HPDE6-E6E7 (cell line): Measurements from ENCODE around the gene CDRT15L2.
"Not testable (repeated sequence)": the region's sequence is repeated elsewhere in the genome, so short reads cannot be mapped to it uniquely, and the experiment has no call there.

Experiments used
- DNase-seq: peaks from one replicate; pipeline ENCODE4 v3.0.0; 2011; ENCODE audit warnings: missing footprints; ENCODE audit errors: extremely low spot score

CDRT15L2 gene

DNA sequence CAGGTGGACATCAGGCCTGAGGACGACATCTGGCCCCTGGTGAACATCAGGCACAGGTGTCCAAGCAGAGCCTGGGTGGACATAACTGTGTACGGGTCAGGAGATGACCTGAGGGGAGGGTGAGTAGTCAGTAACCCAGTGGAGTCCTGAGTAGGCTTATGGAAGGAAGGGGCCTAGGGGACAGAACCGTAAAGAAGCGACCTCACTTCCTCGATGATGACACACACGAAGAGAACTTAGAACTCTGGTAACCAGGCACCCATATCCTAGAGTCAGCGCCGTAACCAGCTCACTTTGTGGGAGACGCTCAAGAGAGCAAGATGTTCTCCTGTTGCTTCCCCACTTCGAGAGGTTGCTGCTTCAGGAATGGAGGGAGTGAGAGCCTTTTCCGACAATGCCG is at the start of gene CDRT15L2:
TSS of gene CDRT15L2 (plus strand) at position 301 of the 400 bp plus-strand sequence. CDS start at position 321, 20 bp downstream.
- not testable (repeated sequence) for DNase-seq

DNA sequence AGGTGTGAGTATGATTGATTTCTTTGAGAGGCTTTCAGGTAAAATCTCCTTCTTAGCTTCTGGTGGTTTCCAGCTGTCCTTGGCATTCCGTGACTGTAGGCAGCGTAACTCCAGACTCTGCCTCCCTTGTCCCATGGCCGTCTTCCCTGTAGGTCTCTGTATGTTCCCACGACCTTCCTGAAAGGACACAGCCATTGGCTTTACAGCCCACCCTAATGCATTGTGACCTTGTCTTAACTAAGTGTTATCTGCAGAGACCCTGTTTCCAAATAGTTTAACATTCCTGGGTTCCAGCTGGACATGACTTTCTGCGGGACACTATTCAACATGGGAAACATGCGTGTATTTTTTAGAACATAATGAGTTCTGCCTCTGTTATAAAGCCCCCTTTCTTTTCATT is 49.4 kb upstream of the CDRT15L2 start:
- not testable (repeated sequence) for DNase-seq

DNA sequence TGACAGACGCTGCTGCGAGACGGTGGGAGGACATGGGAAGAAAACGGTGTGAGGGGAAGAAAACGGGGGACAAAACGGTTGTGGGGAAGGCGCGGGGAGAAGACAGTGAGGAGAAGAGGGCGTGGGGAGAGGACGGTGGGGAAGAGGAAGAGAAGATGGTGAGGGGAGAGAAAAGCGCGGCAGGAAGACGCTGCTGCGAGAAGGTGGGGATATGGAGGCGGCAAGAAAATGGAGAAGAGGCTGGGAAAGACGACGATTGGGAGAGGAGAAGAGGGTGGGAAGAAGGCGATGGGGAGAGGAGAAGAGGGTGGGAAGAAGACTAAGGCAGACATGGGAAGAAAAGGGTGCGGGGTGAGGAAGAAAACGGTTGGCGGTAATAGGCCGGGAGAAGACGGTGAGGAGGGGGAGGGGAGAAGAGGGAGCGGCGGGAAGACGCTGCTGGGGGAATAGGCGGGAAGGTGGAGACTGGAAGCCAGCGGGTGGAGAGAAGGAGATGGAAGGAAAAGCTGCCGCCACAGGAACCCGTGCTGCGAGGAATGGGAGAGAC is 46.9 kb upstream of the CDRT15L2 start:
- not testable (repeated sequence) for DNase-seq

DNA sequence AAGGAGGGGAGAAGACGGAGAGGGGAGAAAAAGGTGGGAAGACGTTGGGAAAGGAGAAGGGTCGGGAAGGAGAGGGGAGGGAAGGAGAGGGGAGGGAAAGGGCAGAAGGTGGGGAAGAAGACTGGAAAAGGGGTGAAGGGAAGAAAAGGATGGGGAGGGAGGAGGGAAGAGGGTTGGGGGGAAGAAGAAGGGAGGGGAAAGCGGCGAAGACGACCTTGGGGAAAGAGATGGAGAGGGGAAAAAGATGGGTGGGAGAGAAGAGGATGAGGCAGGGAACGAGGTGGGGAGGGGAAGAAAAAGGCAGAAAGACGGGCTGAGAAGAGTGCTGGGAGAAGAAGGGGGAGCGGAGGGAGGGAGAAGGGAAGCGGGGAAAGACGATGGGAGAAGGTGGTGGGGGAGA is 46.3 kb upstream of the CDRT15L2 start:
- not testable (repeated sequence) for DNase-seq

DNA sequence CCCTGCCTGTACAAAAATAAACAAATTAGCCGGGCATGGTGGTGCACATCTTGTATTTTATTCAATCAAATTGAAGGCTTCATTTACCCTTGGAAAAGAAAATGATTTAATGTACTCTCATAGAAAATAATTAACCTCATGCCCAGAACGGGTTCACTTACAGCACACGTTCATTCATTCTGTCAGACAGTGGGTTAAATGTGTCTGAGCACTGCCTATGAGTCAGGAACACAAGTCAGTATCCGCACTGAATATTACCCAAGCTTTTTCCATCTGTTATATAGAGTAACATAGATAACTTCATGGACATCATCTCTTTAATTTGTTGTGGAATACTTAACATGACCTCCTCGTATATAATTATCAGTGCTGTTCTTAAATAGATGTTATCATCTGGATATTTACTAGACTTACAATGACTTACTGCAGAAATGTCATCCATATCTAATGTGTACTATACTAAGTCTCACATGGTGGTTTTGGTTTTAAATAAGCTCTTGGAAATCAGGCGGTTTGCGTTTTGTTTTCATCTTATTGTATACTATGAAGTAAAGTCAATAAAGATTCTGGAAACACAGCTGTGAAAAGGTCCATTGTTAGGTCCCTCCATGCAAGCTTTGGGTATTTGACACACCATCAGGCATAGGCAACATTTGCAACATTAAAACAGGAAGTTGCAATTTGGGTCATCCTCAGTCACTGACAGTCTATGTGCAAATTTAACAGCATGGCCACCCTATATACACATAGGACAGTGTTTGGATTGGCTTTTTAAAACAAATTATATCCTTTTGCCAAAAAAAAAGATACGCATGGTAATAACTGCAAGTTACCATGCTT is 44.6 kb upstream of the CDRT15L2 start:
- DNase-seq: peak; percentile 1

DNA sequence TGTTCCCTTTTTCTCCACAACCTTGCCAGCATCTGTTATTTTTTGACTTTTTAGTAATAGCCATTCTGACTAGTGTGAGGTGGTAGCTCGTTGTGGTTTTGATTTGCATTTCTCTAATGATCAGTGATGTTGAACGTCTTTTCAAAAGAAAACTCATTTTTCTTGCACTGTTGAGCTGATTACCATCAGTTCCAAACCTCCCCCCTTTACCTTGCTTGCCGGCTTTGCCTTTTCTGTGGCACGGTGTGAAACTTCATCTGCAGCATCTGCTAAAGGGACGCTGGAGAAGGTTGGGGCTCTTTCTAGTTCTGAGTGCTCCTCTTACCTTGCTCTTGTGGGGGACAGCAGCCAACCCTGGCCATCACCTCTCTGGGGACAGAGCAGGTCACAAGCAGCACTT is 39.1 kb upstream of the CDRT15L2 start:
- not testable (repeated sequence) for DNase-seq

DNA sequence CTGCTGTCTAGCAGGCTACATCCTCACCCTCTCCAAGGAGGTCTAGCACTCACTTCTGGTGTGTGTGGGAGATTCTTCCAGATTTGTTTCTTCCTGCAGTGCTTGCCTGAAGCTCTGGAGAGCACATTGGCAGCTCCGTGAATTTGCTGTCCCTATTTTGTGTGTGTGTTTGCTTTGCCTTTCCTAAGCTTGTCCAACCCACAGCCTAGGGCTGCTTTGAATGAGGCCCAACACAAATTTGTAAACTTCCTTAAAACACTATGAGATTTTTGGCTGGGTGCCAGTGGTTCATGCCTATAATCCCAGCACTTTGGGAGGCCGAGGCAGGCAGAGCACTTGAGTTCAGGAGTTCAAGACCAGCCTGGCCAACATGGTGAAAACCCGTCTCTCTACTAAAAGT is 38.7 kb upstream of the CDRT15L2 start:
- not testable (repeated sequence) for DNase-seq

DNA sequence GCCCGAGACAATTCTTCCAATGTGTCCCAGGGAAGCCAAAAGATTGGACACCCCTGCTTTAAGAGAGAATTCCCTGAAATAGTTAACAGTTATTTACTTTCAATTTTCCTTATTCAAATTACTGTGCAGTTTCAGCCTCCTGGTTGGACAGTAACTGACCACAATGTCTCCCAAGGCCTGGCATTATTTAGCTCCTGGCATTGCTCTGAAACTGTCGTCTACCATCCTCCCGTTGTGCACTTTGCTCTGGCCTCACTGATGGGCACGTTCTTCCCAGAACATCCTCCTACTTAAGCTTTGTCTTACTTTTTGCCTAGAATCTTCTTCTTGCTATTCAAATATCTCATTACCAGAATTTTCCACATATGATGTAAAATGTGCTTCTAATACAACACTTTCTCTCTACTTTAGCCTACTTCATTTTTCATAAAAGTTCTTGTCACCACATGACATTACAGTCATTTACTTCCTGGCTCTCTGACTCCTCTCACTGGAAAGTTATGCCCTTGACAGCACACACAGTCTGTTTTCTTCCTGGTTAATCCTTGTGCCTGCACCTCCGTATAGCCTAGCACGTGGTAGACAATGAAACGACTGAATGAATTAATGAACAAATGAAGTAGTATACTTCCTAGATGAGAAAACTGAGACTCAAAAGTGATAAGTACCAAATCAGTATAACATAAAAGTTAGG is 37.5 kb upstream of the CDRT15L2 start:
- DNase-seq: peak; percentile 20

DNA sequence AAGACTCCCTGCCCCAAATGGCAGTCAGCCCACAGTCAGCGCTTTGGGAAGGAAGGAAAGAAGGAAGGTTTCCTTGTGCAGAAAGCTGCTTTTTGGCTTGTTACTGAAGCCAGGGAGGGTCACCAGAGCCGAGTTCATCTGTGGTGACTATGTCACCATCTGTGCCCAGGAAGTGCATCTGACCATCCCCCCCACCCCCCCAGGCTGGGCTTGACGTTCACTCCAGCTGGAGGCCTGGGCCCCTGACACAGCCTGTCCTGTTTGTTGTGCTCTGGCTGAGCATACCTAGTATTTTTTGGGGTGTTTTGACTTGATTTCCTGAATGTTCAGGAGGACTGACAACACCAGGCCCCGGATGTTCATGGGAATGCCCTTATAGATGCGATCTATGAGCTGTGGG is 31.6 kb upstream of the CDRT15L2 start:
- DNase-seq: not testable (repeated sequence)

DNA sequence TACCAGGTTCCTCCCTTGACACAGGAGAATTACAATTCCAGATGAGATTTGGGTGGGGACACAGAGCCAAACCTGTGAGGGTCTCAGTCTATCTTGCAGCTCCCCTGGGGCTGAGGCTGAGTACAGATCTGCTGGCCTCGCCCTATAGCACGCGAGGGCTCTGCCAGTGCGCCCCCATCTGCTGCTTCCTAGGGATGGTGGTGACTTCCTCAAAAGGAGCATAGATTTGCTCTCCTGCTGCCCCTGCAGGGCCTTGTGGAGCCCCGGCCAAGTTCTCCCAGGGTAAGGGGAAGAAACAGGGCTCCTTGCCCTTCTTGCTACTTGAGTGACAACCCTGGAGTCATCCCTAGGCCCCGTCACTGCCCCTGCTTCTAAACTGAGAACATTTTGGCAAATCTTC is 26.6 kb upstream of the CDRT15L2 start:
- DNase-seq: not testable (repeated sequence)

DNA sequence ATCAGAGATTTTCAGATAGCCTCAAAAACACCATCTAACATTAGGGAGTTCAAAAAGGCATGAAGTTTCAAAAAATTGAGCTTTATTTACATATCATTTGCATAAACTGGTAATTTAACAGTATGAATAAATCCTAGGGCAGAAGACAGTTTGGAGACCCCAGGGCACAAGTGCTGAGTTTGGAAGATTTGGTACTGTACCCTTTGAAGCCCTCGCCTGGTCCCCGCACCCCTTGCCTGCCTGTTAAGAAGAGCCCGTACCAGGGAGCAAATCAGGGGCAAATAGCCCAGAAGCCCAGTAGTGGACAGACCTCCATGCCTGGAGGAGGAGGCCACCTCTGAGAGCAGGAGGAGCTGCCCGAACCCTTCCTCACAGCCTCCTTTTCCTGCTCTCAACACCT is 24.8 kb upstream of the CDRT15L2 start:
- DNase-seq: not testable (repeated sequence)

DNA sequence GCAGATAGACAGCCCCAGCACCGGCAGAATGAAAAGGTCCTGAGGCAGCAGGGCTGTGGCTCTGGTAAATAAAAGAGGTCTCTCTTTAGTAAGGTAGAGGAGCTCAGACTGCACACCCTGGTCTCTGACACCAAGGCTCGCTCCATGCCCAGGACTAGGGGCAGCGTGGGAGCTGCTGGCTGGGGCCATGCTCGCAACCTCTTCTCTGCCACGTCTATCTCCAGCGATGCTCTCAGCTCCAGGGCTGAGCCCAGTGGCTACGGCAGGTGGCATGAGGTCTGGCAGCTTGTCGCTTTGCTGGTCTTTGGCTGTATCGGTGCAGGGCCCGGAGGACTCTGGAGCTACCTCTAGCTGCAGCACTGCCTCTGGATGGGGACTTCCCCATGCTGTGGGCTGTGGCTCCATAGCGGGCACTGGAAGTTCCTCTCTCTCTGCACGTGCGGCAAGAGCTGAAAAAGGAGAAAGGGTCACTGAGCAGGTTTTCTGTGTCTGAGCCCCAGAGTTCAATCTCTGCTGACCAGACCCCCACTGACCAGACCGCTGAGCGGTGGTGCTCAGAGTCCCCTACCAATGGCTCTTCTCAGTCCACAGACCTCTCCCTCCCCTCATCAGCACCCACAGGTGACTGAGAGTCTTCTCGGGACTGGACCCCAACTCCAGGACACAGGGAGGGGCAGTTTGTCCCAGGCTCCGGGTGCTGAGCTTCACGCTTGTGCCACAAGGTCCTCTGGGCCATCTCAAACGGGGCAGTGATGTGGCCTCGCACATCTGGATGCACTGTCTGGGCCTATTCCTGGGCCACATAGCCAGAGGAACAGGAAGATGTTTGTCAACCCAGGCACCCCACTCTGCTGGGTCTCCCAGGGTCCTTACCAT is 24.2 kb upstream of the CDRT15L2 start:
- not testable (repeated sequence) for DNase-seq

DNA sequence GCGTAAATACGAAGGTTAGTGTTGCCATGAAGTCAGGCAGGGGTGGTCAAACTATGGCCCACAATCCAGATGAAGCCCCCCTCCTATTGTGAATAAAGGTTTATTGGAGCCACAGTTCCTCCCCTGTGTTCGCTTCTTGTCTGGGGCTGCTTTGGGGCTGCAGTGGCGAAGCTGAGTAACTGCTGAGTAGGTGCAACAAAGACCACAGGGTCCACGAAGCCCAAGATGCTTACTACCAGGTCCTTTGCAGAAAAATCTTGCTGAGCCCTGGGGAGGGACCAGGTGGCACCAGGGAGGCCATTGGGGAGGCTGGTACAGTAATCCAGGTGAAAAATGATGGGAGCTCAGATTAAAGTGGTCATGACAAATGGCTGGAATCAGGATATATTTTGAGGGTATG is 21.4 kb upstream of the CDRT15L2 start:
- DNase-seq: not testable (repeated sequence)

DNA sequence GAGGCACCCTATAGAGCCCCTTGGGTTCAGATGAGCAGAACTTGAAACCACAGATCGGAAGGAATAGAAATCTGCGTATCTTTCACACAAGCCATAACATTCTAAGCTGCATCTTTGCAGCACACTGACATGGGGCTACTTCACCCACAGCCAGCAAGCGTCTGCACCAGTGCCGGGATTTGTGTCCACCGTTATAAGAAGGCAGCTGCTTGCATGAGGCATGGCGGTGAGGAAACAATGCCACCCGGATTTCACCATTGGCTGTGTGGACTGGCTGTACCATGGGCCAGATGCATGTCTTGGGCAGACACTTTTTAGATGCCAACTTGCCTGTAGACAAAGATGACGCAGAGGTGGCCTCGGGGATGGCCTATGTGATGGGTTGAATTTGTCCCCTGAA is 20.5 kb upstream of the CDRT15L2 start:
- not testable (repeated sequence) for DNase-seq

DNA sequence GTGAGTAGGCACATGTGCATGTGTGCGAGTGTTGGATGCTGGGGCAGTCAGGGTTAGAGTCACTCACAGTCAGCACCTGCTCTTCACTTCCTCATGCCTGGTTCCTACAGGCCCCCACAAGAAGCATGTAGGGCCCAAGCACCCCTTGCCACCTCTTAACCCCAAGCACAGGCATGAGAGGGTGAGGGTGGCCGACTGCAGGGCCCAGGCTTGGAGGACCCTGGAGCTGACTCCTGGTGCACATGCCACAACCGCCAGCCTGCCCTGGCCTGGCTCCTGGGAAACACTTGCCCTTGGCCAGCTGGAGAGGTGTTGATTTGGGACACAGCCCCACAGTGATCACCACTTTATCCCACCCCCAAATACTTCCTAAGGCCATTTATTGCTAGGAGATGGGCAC is 16.9 kb upstream of the CDRT15L2 start:
- DNase-seq: no peak

DNA sequence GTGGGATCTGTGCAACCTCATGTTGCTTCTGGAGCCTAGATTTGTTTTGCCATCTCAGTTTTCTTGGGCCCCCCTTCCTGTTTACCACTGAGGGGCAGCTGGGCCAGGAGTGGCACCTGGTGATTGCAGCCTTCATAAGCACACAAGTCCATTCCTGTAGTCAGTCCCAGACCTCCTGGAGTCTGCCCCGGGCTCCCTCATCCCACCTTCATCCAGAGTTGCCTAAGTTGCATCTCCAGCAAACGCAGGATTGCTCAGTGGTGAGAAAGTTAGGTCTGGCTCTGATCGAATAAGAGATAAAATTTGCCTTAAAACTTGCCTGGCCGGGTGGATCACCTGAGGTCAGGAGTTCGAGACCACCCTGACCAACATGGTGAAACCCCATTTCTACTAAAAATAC is 14.3 kb upstream of the CDRT15L2 start:
- DNase-seq: not testable (repeated sequence)

DNA sequence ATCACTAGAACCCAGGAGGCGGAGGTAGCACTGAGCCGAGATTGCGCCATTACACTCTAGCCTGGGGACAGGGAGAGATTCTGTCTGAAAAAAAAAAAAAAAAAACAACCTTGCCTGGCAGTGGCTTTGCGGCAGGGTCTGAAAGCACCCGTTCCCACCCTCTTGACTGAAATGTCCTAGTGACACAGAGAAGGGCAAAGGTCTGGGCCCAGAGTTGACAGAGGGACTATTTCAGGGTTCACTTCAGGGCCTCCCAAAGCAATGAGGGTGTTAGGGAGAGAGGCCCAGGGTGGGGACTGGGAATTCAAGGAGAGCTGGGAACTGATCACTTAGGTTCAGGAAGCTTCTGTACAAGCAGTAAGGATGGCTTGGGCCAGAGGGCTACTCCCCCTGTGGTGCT is 13.8 kb upstream of the CDRT15L2 start:
- no peak for DNase-seq

DNA sequence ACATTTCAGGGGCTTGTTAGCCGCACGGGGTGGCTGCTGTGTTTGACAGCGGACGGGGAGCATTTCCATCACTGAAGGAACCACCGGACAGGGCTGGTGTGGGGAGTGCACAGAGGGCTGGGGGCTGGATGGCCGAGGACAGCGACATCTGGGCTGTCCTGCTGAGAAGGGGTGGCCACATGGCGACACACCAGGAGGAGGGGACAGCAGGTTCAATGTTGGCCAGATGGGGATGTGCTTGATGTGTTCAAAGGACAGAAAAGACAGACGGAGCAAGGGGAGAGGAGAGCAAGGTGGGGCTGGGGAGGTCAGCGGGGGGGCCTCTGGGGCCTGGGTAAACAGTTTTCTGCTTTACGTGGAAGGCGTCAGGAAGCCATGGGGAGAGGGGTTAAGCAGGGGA is 12.8 kb upstream of the CDRT15L2 start:
- not testable (repeated sequence) for DNase-seq

DNA sequence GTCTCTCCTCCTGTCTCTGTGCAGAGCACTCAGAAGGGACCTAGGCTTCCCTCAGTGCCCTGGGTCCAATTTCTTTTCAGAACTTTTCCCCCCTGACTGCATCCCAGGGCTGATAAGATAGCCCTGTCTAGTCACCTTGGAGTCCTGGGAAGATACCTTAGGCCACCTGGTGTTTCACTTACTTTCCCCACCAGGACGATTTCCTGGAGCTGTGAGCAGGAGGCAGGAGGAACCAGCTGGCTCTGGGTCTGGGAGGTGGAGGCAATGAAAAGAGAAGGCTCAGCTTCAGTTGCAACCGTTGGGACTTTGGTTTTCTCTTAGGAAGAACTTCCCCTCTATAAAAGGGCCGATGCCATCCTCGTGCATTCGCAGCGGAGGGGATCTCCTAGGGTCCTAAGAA is 12.1 kb upstream of the CDRT15L2 start:
- DNase-seq: not testable (repeated sequence)

DNA sequence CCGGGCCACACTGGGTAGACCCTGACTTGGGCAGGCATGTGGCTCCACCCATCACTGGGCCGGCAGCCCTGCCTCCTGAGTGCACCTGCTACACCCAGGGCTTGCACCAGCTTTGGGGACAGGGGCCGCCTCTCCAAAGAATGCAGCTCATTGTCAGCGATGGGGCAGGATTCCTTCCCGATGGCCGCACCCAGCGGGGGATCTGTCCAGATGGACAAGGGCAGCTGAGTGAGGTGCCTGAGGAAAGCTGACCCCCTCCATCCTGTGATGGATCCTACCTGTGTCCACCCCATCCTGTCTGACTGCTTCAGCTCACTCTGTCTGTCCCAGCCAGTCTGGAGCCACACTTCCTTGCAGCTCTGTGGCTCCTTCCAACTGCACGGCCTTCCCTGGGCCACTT is 10.9 kb upstream of the CDRT15L2 start:
- DNase-seq: not testable (repeated sequence)

DNA sequence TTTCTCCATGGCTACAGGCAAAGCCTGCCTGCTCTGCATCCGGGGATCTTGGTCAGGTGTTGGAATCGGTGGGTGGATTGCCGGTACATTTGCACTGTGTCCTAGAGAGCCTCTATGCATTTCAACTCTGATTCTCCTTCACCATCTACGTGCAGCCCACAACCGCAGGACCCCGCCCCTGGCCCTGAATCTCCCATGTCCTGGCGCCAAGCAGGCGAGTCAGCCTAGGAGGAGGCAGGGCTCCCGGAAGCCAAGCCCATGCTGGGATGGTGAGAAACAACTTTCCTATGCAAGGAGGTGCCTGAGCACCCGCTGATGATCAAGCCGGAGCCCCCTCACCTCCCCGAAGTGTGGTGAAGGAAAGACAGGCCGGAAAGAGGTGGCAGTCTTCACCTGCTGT is 7.9 kb upstream of the CDRT15L2 start:
- DNase-seq: not testable (repeated sequence)

DNA sequence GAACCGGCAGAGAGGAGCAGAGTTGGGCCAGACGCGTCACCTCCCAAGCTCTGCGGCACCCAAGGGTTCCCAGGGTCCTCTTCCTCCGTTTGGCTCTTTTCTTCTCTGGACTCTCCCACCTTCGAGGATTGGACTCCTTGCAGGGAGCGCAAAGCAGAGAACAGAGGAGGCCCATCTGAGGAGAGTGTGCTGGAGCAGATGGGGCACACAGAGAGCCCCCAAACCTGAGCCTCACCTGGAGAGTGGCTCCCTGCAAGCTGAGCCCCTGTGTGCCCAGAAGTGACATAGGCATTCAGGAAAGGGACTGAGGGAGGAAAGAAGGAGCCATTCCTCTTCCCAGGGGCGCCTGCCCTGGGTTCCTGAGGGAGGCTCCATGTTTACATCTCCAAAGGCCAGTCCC is 6.3 kb upstream of the CDRT15L2 start:
- DNase-seq: not testable (repeated sequence)
